ENCODE measurements around the gene CTNND2. TPM values are rescaled to one million over a fixed set of nuclear protein-coding genes. Genes with fewer than 3 reads are reported as not detected.

Gene CTNND2
- total and polyA plus RNA-seq, 2 donors (not counting 1 experiment from before 2014, with no cell fraction given) = not detected

- WGBS (ENCODE audit: insufficient coverage) = no CpG with 5 or more reads among the region's 3 CpGs
These were observed 399.4 kb downstream of the CTNND2 start for GRCh38 chr5:11504886-11505193.

More at GRCh38 chr5:11504886-11505193, 399.4 kb downstream of the CTNND2 start:
- Histone ChIP-seq H3K4me1 (ENCODE audit: control insufficient read depth in 2 of 2, insufficient read depth in 2 of 2, low read length in 2 of 2) (no peaks in the 10 kb centered on the region), H3K27me3 (replicated peaks in 1 of 4; ENCODE audit: control extremely low read depth in 1 of 4, control insufficient read depth in 3 of 4, insufficient read depth in 4 of 4, low read length in 3 of 4) (no peaks in the 10 kb centered on the region), H3K4me2 (replicated peaks; ENCODE audit: low read depth, low read length, poor library complexity, severe bottlenecking) (no peak overlapping the region), H4K20me1 (ENCODE audit: control insufficient read depth, insufficient read depth, low read length, poor library complexity, severe bottlenecking) (no peaks in the 10 kb centered on the region), H2AFZ (ENCODE audit: insufficient read depth, low read depth, low read length, poor library complexity, severe bottlenecking) (no peak overlapping the region), H3K36me3 (replicated peaks in 1 of 2; ENCODE audit: control extremely low read depth in 1 of 2, control insufficient read depth in 1 of 2, extremely low read depth in 1 of 2, insufficient read depth in 2 of 2, low read length in 1 of 2) (no peaks in the 10 kb centered on the region), H3K4me3 (ENCODE audit: control extremely low read depth in 1 of 5, extremely low read depth in 1 of 5, insufficient read depth in 1 of 5, low read depth in 2 of 5, low read length in 4 of 5) (no peak overlapping the region), H3K79me2 (ENCODE audit: control insufficient read depth, insufficient read depth, low read length) (no peaks in the 10 kb centered on the region), H3K27ac (ENCODE audit: low read length in 2 of 2) (no peak overlapping the region), H3K9me3 (ENCODE audit: control extremely low read depth in 1 of 3, control insufficient read depth in 2 of 3, insufficient read depth in 1 of 3, low read length in 2 of 3) (peaks cover 0 to 11% (median 0%) of the 10 kb centered on the region in 3 donors), H3K9ac (ENCODE audit: low read length) (no peak overlapping the region)
- TF ChIP-seq EZH2 (IDR thresholded peaks at IDR 0.05; ENCODE audit: borderline replicate concordance, insufficient read depth, low read depth, low read length, poor library complexity, severe bottlenecking) = no peak
- no peak for TF ChIP-seq CTCF (IDR thresholded peaks at IDR 0.05)
- Mint-ChIP-seq H3K9me3 (ENCODE audit: insufficient read depth) (no peaks in the 10 kb centered on the region), H3K27ac (no peak overlapping the region), H3K4me3 (no peak overlapping the region), H3K4me1 (no peaks in the 10 kb centered on the region), H3K27me3 (no peaks in the 10 kb centered on the region)
- ChIA-PET CTCF (no interaction called here), POLR2A (no interaction called here)
- intact Hi-C loops (cut with micrococcal nuclease) = no loop called here
- DNase-seq (no peak), ATAC-seq (ENCODE audit: low read depth) (no peak)
